Endothelial cell of umbilical vein (primary cell): Measurements from ENCODE around the gene SUGCT. TPM values are rescaled to one million over a fixed set of nuclear protein-coding genes. Genes with fewer than 3 reads are reported as not detected.
"Not testable (repeated sequence)": the region's sequence is repeated elsewhere in the genome, so short reads cannot be mapped to it uniquely, and the experiment has no call there.

Experiments used
- BruUV-seq: library from RNA; stranded (reverse); fragments of 400-500 nt; replicated peaks from 2 replicates; lab custom pipeline; 2021; lab: Mats Ljungman, UMichigan
- CTCF ChIA-PET: fragments of 300-600, 350-600 bp; sonication (Branson Sonifier 250); formaldehyde crosslinking; loops from one replicate; lab custom pipeline; 2021; ENCODE audit warnings: antibody characterized with exemption, inconsistent platforms; lab: Charles Lee
- POLR2A ChIA-PET: fragments of 300-600, 350-600 bp; sonication (Branson Sonifier 250); formaldehyde crosslinking; loops from one replicate; lab custom pipeline; 2021; ENCODE audit warnings: antibody characterized with exemption, inconsistent platforms; lab: Charles Lee
- DNase-seq: peaks from one replicate; pipeline ENCODE4 v3.0.0-alpha.2; 2011; ENCODE audit warnings: low read depth, low spot score
- FAIRE-seq: peaks from 2 replicates; lab custom pipeline; 2011; peaks lifted over from hg19 to GRCh38; lab: Jason Lieb, UNC
- H2AFZ ChIP-seq: 2 replicates; pipeline ENCODE4 v1.6.0; 2012; ENCODE audit warnings: low read depth, low read length, control low read depth, inconsistent platforms
- H3K27ac ChIP-seq: 2 replicates; pipeline ENCODE4 v1.5.1; 2011; ENCODE audit warnings: low read depth, mild to moderate bottlenecking, control low read depth, low read length, moderate library complexity; ENCODE audit not compliant: insufficient read depth
- H3K27me3 ChIP-seq, 2 experiments: 2 replicates each; pipeline versions ENCODE4 v1.6.0 to v1.6.1; 2011; ENCODE audit warnings: low read length in 2 of 2, mixed read lengths in 1 of 2; ENCODE audit not compliant: control insufficient read depth in 2 of 2, insufficient read depth in 2 of 2
- H3K36me3 ChIP-seq, 2 experiments: 2 replicates in 1 of 2; 3 replicates in 1 of 2; pipeline ENCODE4 v1.5.1; 2011; ENCODE audit warnings: low read length in 2 of 2, mild to moderate bottlenecking in 1 of 2, moderate library complexity in 1 of 2; ENCODE audit not compliant: control insufficient read depth in 2 of 2, insufficient read depth in 2 of 2; ENCODE audit errors: extremely low read depth in 1 of 2
- H3K4me1 ChIP-seq: 3 replicates; pipeline ENCODE4 v1.5.1; 2011; ENCODE audit warnings: mild to moderate bottlenecking, low read length; ENCODE audit not compliant: control insufficient read depth, insufficient read depth; ENCODE audit errors: extremely low read depth
- H3K4me2 ChIP-seq: 2 replicates; pipeline ENCODE4 v1.6.1; 2011; ENCODE audit warnings: low read length, control low read depth, mixed read lengths; ENCODE audit not compliant: insufficient read depth
- H3K4me3 ChIP-seq, 3 experiments: fragments of 200-600 bp in 1 of 3; sonication (generic), shearing (Covaris generic) in 1 of 3; replicated peaks in 1 of 3; 2 replicates each; pipeline ENCODE4 v1.5.1; 2011 to 2016; ENCODE audit warnings: control low read depth in 3 of 3, low read length in 3 of 3, mild to moderate bottlenecking in 2 of 3, inconsistent platforms in 1 of 3, low read depth in 1 of 3, moderate library complexity in 1 of 3; ENCODE audit not compliant: insufficient read depth in 1 of 3
- H3K79me2 ChIP-seq: 2 replicates; pipeline ENCODE4 v1.6.0; 2012; ENCODE audit warnings: low read length, inconsistent platforms; ENCODE audit not compliant: control insufficient read depth, insufficient read depth
- H3K9ac ChIP-seq: replicated peaks from 2 replicates; pipeline ENCODE3; 2011; ENCODE audit warnings: low read length, control low read depth; ENCODE audit not compliant: insufficient read depth; ENCODE audit errors: extremely low read depth
- H3K9me1 ChIP-seq: replicated peaks from 3 replicates; pipeline ENCODE4 v1.6.0; 2011; ENCODE audit warnings: mild to moderate bottlenecking, low read length; ENCODE audit not compliant: control insufficient read depth, insufficient read depth; ENCODE audit errors: extremely low read depth
- H3K9me3 ChIP-seq: replicated peaks from 2 replicates; pipeline ENCODE4 v1.5.1; 2012; ENCODE audit warnings: low read length, inconsistent platforms; ENCODE audit not compliant: control insufficient read depth, insufficient read depth
- H4K20me1 ChIP-seq: replicated peaks from 2 replicates; pipeline ENCODE3; 2011; ENCODE audit warnings: mild to moderate bottlenecking, low read length; ENCODE audit not compliant: control insufficient read depth, insufficient read depth; ENCODE audit errors: extremely low read depth
- CTCF ChIP-seq, 2 donors: IDR thresholded peaks; 1 replicate in 1 of 2; 2 replicates in 1 of 2; pipeline ENCODE4 v1.5.1; 2011; ENCODE audit warnings: low read length in 2 of 2, mild to moderate bottlenecking in 2 of 2, moderate library complexity in 2 of 2, control low read depth in 1 of 2, inconsistent platforms in 1 of 2, low read depth in 1 of 2; ENCODE audit not compliant: insufficient read depth in 1 of 2; ENCODE audit errors: extremely low read depth in 1 of 2
- EZH2 ChIP-seq: IDR thresholded peaks from 2 replicates; pipeline ENCODE4 v1.6.1; 2012; ENCODE audit warnings: borderline replicate concordance, low read depth, mild to moderate bottlenecking, moderate library complexity, low read length, inconsistent platforms; ENCODE audit not compliant: severe bottlenecking
- FOS ChIP-seq: IDR thresholded peaks from 2 replicates; pipeline ENCODE4 v1.6.1; 2011; ENCODE audit warnings: mild to moderate bottlenecking, low read length, moderate library complexity, borderline replicate concordance; ENCODE audit not compliant: insufficient read depth
- GATA2 ChIP-seq: IDR thresholded peaks from 2 replicates; pipeline ENCODE4 v1.7.0; 2011; ENCODE audit warnings: low read depth, mild to moderate bottlenecking, moderate library complexity, mixed read lengths, low read length; ENCODE audit not compliant: insufficient read length, insufficient read depth
- JUN ChIP-seq: IDR thresholded peaks from 2 replicates; pipeline ENCODE4 v1.6.1; 2011; ENCODE audit warnings: borderline replicate concordance, low read depth; ENCODE audit not compliant: insufficient read length, insufficient read depth
- MAX ChIP-seq: IDR thresholded peaks from 2 replicates; pipeline ENCODE4 v1.6.1; 2011; ENCODE audit not compliant: insufficient read depth, insufficient read length
- MYC ChIP-seq: IDR thresholded peaks from one replicate; pipeline ENCODE4 v1.6.1; 2011; ENCODE audit warnings: mild to moderate bottlenecking, low read depth, low read length
- POLR2A ChIP-seq: IDR thresholded peaks from 2 replicates; pipeline ENCODE4 v1.6.1; 2012; ENCODE audit warnings: low read depth, mild to moderate bottlenecking, control low read depth, low read length
- POLR2AphosphoS5 ChIP-seq: IDR thresholded peaks from 2 replicates; pipeline ENCODE4 v1.6.1; 2012; ENCODE audit warnings: low read depth, mild to moderate bottlenecking, control low read depth, low read length, moderate library complexity; ENCODE audit not compliant: insufficient read depth
- dilution Hi-C: fragments of 300-500 bp; cut with MboI; formaldehyde crosslinking; loops from one replicate; pipeline ENCODE4 v1.15.0; 2019; ENCODE audit warnings: low sequenced_read_pairs; ENCODE audit not compliant: extremely low pct_ligation_motif_present
- intact Hi-C: fragments of 100-400 bp; cut with micrococcal nuclease; formaldehyde crosslinking; loops from one replicate; pipeline ENCODE4 v1.10.0; 2022
- polyA plus RNA-seq, 4 experiments: library from polyadenylated mRNA; depleted of rRNA in 3 of 4; stranded (reverse) in 3 of 4; unstranded in 1 of 4; fragments of >200 nt; gene quantifications; 2 replicates each; pipeline versions ENCODE4 v1.2.1 to v1.2.3, GENCODE V29; 2011 to 2012; ENCODE audit warnings: missing spikeins in 1 of 4
- total RNA-seq: library from RNA; stranded (reverse); gene quantifications from 2 replicates; pipeline ENCODE4 v1.2.3, GENCODE V29; 2021

SUGCT gene
- total and polyA plus RNA-seq, 2 donors (not counting 3 experiments of a cell fraction or from before 2014, with no cell fraction given): 1.2 to 1.4 TPM

- Histone ChIP-seq H3K4me1 (no peaks in the 10 kb centered on the region), H4K20me1 (no peaks in the 10 kb centered on the region), H3K9me1 (no peaks in the 10 kb centered on the region), H3K9me3 (no peaks in the 10 kb centered on the region), H3K36me3 (no peaks in the 10 kb centered on the region), H3K27ac (no peak overlapping the region), H3K9ac (no peak overlapping the region), H3K4me2 (no peak overlapping the region), H3K4me3 (no peak overlapping the region), H3K79me2 (no peaks in the 10 kb centered on the region), H2AFZ (no peak overlapping the region), H3K27me3 (no peaks in the 10 kb centered on the region)
- BruUV-seq: no TSS peak
- DNase-seq (no peak), FAIRE-seq (no peak)
- intact Hi-C loops: no loop called here
- no peak for TF ChIP-seq MYC
- TF ChIP-seq POLR2A: no peak
- TF ChIP-seq EZH2: no peak
- no peak for TF ChIP-seq GATA2
- no peak for TF ChIP-seq JUN
- no peak for TF ChIP-seq CTCF (IDR thresholded peaks at IDR 0.05; ENCODE audit: extremely low read depth in 1 of 2, insufficient read depth in 1 of 2, low read depth in 1 of 2, low read length in 2 of 2)
- TF ChIP-seq POLR2AphosphoS5: no peak
- TF ChIP-seq MAX: no peak
- TF ChIP-seq FOS: no peak
- POLR2A ChIA-PET: no interaction called here
- CTCF ChIA-PET: no interaction called here
- dilution Hi-C loops: no loop called here
Measured at GRCh38 chr7:40623863-40624262, 489.1 kb downstream of the SUGCT start.

- H3K9me1 ChIP-seq, H3K4me1 ChIP-seq, H3K4me2 ChIP-seq, H3K27ac ChIP-seq, dilution Hi-C loops, H3K4me3 ChIP-seq, FAIRE-seq, H2AFZ ChIP-seq, H4K20me1 ChIP-seq, POLR2A ChIA-PET, H3K79me2 ChIP-seq, DNase-seq, H3K36me3 ChIP-seq, H3K9me3 ChIP-seq, H3K27me3 ChIP-seq, BruUV-seq, H3K9ac ChIP-seq, CTCF ChIA-PET, intact Hi-C loops: not testable (repeated sequence)
Measured at GRCh38 chr7:40627361-40627760, 492.6 kb downstream of the SUGCT start.
